ENCODE data around the gene RIGI.
"Not testable (repeated sequence)": the region's sequence is repeated elsewhere in the genome, so short reads cannot be mapped to it uniquely, and the experiment has no call there.

RIGI gene

GRCh38 chr9:32525709-32526030, 326 bp downstream of the RIGI start:
- no peak for DNase-seq

- DNase-seq, result no peak
Observed at GRCh38 chr9:32524892-32525708, 896 bp downstream of the RIGI start.

- DNase-seq, result not testable (repeated sequence)
Observed at GRCh38 chr9:32524558-32524891, 1.5 kb downstream of the RIGI start.

GRCh38 chr9:32523910-32524309, 2.1 kb downstream of the RIGI start:
- DNase-seq, result no peak

GRCh38 chr9:32518276-32518675, 7.7 kb downstream of the RIGI start:
- no peak for DNase-seq

GRCh38 chr9:32516241-32516640, 9.8 kb downstream of the RIGI start:
- no peak for DNase-seq

GRCh38 chr9:32508728-32509127, 17.3 kb downstream of the RIGI start:
- no peak for DNase-seq

- DNase-seq, result no peak
Observed at GRCh38 chr9:32503008-32503407, 23.0 kb downstream of the RIGI start.

- DNase-seq, result no peak
Observed at GRCh38 chr9:32502464-32502863, 23.5 kb downstream of the RIGI start.

- no peak for DNase-seq
Observed at GRCh38 chr9:32501868-32502267, 24.1 kb downstream of the RIGI start.

GRCh38 chr9:32500768-32501167, 25.2 kb downstream of the RIGI start:
- no peak for DNase-seq

GRCh38 chr9:32497921-32498320, 28.1 kb downstream of the RIGI start:
- DNase-seq, result no peak

GRCh38 chr9:32490601-32491000, 35.4 kb downstream of the RIGI start:
- DNase-seq, result no peak

- DNase-seq, result no peak
Observed at GRCh38 chr9:32487981-32488380, 38.0 kb downstream of the RIGI start.

- no peak for DNase-seq
Observed at GRCh38 chr9:32486839-32487562, 39.0 kb downstream of the RIGI start.

- DNase-seq, result no peak
Observed at GRCh38 chr9:32483343-32483742, 42.7 kb downstream of the RIGI start.

Data from NCI-H524 (cell line).